Left kidney (tissue), 8 donors: Measurements from ENCODE around the gene CRB2. TPM values are rescaled to one million over a fixed set of nuclear protein-coding genes. Genes with fewer than 3 reads are reported as not detected.
A peak's percentile ranks its signal among the peaks of the same experiment; 100 is the strongest.

Experiments used
- DNase-seq: peaks from one replicate; pipeline ENCODE4 v3.0.0-alpha.2; 2013
- long read RNA-seq, 8 donors: transcript quantifications; one replicate each; lab custom pipeline, GENCODE V29; 2026
- polyA plus RNA-seq: library from polyadenylated mRNA; unstranded; fragments of 120-200 nt; gene quantifications from one replicate; pipeline ENCODE4 v1.2.1, GENCODE V29; 2013; ENCODE audit not compliant: insufficient read length

Gene CRB2
- polyA plus RNA-seq: 20.3 TPM
- long read RNA-seq, donor 1, full-length matches to known transcripts: 1 of 1 reads
- long read RNA-seq, donor 1, partial matches to known transcripts: 0 of 1 reads
- long read RNA-seq, donor 1, other reads (novel, unspliced or antisense): 0 of 1 reads
- long read RNA-seq, donor 2: 0 reads
- long read RNA-seq, donor 3: 0 reads
- long read RNA-seq, donor 4: 0 reads
- long read RNA-seq, donor 5: 0 reads
- long read RNA-seq, donor 6: 0 reads
- long read RNA-seq, donor 7, full-length matches to known transcripts: 2 of 2 reads
- long read RNA-seq, donor 7, partial matches to known transcripts: 0 of 2 reads
- long read RNA-seq, donor 7, other reads (novel, unspliced or antisense): 0 of 2 reads
- long read RNA-seq, donor 8: 0 reads

DNA sequence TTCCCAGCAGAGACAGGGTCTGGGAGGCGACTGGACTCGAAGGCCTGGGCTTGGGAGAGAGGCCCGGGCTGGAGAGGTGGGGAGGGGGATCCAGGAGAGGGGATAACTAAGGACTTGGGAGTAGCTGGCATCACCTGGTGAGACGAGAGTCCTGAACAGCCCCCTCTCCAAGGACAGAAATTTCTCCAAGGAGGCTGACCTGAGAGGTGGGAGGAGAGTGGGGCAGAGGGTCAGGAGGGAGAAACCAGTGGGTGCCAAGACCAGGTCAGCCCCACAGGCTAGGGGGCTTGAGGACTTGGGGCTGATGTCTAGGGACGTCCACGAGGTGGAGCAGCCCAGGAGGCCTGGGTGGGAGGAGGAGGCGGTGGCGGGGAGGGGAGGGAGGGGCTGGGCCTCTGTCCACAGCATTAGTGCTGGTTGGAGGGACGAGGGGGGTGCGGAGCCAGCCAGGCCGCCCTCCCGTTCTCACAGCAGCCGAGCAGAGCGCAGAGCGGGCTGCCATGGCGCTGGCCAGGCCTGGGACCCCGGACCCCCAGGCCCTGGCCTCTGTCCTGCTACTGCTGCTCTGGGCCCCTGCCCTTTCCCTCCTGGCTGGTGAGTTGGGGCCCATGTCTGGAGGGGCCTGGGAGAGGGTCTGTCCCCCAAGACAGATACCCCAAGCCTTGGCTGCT is at the start of gene CRB2:
Gene CRB2 (plus strand): TSS at position 437 of the 671 bp plus-strand sequence. CDS start 64 bp downstream, at position 501.
- DNase-seq: no peak

GRCh38 chr9:123309611-123310010 is 46.4 kb upstream of the CRB2 start:
- no peak for DNase-seq

DNA sequence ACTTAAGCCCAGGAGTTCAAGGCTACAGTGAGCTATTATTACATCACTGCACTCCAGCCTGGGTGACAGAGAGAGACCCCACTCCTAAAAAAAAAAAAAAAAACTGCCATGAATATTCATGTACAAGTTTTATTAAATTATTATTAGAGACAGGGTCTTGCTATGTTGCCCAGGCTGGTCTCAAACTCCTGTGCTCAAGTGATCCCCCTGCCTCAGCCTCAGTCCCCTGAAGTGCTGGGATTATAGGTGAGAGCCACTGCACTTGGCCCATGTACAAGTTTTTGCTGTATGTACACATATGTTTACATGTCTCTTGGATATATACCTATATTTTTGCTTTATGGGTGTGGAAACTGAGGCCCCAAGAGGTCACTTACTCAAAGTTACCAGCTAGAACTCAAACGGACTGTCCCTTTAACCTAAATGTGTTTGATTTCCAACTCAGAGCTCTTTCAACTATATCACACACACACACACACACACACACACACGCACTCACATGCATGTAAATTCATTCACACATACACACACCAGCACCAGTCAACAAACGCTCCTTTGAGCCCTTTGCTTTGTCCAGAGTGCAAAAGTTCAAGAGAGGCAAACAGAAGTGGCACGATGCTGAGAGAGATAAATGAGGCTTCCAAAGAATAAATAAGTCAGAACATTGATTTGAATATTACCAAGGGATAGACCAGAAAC is 45.3 kb upstream of the CRB2 start:
- no peak for DNase-seq

GRCh38 chr9:123311250-123311752 is 44.7 kb upstream of the CRB2 start:
- DNase-seq: peak; percentile 42

DNA sequence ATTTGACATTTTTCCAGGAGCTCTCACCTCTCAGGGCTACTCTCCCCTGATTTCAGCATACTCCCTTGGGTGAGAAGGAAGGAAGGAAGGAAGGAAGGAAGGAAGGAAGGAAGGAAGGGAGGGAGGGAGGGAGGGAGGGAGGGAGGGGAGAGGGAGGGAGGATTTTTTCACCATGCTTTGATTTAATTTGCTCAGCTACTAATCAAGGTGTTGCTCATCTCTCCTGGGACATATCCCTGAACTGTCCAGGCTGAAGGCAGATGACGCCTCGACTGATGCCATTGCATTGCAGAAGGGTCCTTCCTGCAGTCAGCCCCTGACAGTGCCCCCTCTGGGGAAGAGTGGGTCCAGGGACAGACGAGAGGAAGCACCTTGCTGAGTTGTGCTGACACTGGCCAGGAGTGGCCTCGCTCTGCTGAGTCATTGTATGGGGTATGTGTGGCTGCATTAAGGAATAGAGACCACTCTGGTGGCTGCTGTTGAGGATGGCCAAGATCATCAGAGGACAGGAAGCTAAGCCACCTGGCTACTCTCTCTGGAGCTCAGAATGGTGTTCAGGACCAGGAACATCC is 43.6 kb upstream of the CRB2 start:
- DNase-seq: no peak

DNA sequence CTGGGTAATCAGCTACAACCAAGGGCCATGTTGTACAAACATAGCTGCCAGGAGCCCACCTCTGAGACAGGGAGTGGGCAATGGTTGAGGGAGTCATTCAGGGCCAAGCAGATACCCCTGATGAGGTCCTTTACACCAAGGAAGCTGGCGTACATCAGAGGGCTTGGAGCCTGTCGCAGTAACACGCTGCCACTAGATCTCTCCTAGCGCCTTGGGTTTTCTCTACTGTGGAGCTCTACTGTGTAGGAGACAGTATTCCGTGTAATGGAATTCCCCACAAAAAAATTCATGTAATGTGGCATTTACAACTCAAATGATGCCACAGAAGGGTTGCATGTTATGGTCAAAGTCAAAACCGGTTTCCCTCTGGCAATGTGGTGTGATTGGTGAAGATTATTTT is 41.4 kb upstream of the CRB2 start:
- no peak for DNase-seq

- DNase-seq: no peak
These were observed 40.4 kb upstream of the CRB2 start for GRCh38 chr9:123315635-123316034.

DNA sequence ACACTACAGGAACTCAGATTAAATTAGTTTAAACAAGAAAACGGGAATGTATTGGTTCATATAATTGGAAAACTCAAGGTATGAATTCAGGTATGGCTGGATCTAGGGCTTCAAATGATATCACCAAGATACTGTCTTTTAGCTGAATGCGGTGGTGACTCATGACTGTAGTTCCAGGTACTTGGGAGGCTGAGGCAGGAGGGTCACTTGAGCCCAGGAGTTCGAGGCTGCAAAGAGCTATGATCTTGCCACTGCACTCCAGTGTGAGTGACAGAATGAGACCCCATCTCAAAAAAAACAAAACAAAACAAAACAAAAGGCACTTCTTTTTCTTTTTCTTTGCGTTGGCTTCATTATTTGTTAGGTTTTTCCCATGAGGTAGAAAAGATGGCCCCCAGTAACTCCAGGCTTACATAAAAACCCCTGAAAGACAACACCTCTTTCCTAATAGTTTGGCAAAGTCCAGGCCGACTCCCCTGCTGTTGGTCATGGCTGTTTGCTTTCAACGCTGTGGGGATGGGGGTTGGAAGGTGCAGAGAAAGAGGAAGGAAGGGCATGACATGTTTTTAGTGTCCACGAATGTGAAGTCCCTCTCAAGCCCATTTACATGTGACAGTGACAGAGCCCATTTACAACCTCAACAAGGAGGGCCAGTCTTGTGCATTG is 39.8 kb upstream of the CRB2 start:
- no peak for DNase-seq

GRCh38 chr9:123318202-123318601 is 37.8 kb upstream of the CRB2 start:
- DNase-seq: no peak

GRCh38 chr9:123318961-123319421 is 37.0 kb upstream of the CRB2 start:
- no peak for DNase-seq

DNA sequence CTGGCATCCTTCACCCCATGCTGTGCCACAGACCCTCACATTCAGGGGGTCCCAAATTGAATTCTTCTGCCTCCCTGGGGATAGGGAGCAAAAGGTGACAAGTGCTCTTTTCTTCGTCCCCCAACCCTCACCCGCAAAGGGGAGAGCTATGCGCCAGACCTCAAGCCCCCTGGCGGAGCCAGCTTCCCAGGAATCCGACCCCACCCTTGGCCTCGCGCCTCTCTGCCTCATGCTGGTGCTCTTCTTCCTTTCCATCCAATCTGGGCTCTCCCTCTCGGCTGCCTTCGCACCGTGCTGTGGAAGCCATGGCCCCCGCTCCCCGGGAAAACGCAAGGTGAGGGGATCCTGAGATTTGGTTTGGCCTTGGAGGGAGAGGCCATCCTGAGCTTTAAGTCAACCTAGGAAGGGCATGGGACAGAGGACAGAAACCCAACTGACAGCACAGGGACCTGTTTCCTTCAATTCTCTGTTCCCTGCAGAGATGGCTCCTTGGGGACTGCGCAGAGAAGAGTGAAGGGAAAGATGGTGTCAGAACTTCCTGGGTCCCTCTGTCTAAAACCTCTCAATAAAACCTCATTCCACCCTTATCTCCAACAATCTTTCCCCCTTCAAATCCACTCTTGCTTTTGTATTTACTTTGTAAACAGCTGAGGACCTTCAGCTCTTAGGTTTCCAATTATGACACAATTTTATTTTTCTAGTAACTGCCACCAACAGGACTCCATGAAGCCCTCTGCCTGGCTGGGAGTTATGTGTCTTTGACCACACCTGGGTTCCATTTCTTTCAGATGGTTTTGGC is 36.3 kb upstream of the CRB2 start:
- DNase-seq: no peak

DNA sequence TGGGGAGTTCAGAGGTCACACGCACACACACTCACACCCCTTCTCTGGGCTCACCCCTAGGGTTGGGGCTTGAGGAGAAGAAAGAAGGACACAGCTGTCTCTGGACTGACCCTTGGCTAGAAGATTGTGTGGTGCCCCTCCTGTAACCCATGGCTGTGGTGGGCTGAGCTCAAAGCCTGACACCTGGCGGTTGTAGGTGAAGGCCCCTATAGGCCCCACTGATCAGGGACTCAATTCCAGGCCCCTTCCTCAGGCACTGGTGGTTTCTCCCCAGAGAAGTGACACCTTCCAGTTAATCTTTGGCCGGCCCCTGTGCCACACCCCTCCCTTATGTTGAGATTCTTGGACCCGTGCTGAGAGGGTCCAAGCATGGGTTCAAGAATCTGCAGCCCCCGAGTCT is 35.2 kb upstream of the CRB2 start:
- no peak for DNase-seq

DNA sequence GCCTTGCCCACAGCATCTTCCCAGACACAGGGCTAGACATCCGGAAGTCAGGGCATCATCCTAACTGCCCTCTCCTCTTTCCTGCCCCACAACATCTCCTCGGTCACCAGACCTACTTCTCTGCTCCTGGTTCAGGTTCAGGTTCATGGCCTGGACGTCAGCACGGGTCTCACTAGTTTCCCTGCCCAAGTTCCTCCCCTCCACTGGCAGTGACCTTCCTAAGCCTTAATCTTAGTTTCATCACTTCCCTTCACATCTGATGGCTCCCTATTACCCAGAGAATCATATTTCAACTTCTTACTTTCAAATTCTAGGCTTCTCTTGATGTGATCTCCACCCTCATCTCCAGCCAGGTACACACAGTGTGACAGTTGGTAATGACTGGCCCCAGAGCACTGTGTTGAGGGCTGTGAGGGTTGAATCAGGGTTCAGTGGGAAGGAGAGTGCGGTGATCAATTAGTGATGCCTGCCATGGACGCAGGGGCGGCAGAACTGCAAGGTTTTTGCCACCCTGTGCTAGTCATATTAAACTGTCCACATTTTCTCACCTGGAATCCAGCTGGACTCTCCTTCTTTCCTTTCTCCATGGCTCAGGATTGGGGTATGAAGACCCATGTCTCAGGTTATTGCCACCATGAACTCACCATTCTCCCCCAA is 34.3 kb upstream of the CRB2 start:
- no peak for DNase-seq

GRCh38 chr9:123322273-123323195 is 33.5 kb upstream of the CRB2 start:
- no peak for DNase-seq

- no peak for DNase-seq
These were observed 32.6 kb upstream of the CRB2 start for GRCh38 chr9:123323196-123324013.

DNA sequence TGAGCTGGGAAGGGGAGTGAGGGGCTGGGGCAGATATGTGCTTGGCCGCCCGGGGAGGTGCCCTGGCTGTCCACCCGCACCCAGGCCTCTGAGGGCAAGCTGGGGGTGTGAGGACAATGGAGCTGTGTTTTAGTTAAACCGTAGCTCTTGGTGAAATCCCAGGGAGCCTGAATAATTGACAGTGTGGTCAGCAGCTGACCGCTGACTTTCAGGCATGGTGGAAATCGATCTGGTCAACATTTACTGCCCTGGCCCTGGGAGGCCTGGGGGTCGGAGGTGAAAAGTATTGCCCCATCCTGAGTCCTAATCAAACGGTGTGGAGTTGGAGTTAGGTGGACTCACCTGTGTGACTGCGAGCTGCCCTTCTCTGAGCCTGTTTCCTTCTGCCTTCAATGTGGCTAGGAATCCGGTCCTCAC is 31.2 kb upstream of the CRB2 start:
- no peak for DNase-seq

- no peak for DNase-seq
These were observed 29.8 kb upstream of the CRB2 start for GRCh38 chr9:123326187-123326586.

GRCh38 chr9:123326662-123327093 is 29.3 kb upstream of the CRB2 start:
- no peak for DNase-seq
